ENCODE measurements around the gene USH2A. TPM values are rescaled to one million over a fixed set of nuclear protein-coding genes. Genes with fewer than 3 reads are reported as not detected.

The USH2A gene
- total RNA-seq, 1 donor from 2014 or later: not detected

DNA sequence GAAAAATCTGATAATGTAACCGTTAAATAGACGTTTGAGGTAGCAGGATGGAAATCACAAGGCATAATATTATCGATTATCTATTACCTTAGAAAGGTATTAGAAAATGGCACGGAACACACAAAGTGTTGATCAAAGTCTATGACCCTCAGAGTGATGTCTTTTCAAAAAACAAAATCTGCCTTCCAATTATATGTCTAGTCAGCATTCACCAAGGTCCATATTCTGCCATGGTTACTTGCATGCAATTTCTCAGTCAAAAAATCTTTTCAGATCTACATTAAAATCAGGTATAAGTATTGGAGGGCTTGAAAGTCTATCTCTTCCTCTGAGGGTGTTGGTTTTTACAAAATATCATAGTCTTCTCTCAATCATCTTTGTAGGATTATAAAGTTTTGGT lies 774.3 kb downstream of the USH2A start:
- no peaks in the 10 kb centered on the region for H3K36me3 ChIP-seq
- no peak for DNase-seq (ENCODE audit: low spot score in 2 of 2)
- H3K4me3 ChIP-seq: no peak overlapping the region
- intact Hi-C loops (cut with DNase I): no loop called here
- H3K27me3 ChIP-seq: no peaks in the 10 kb centered on the region
- TF ChIP-seq, protein P1, sequence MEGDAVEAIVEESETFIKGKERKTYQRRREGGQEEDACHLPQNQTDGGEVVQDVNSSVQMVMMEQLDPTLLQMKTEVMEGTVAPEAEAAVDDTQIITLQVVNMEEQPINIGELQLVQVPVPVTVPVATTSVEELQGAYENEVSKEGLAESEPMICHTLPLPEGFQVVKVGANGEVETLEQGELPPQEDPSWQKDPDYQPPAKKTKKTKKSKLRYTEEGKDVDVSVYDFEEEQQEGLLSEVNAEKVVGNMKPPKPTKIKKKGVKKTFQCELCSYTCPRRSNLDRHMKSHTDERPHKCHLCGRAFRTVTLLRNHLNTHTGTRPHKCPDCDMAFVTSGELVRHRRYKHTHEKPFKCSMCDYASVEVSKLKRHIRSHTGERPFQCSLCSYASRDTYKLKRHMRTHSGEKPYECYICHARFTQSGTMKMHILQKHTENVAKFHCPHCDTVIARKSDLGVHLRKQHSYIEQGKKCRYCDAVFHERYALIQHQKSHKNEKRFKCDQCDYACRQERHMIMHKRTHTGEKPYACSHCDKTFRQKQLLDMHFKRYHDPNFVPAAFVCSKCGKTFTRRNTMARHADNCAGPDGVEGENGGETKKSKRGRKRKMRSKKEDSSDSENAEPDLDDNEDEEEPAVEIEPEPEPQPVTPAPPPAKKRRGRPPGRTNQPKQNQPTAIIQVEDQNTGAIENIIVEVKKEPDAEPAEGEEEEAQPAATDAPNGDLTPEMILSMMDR (IDR thresholded peaks at IDR 0.05): no peak
- no peak overlapping the region for H3K27ac ChIP-seq
- no peaks in the 10 kb centered on the region for H3K9me3 ChIP-seq
- no peaks in the 10 kb centered on the region for H3K4me1 ChIP-seq

DNA sequence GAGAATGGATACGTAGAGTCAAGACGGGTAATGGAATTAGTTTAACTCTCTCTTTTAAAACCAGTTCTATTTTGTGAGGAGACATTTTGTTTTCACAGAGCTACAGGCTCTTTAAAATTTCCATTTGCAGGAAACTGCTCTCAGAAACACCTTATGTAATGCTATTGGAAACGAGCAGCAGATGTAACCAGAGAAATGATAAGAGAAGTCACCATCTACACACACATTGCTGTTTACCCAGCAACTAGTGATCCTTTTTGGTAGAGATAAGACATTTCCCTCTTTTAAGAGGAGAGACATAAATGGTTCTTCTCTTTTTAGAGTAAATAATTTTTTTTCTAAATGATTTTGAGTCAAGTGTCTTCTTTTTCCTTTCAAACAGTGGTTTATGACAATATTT lies 775.5 kb downstream of the USH2A start:
- intact Hi-C loops (cut with DNase I): no loop called here
- no peak for DNase-seq (ENCODE audit: low spot score in 2 of 2)
- Histone ChIP-seq H3K9me3 (no peaks in the 10 kb centered on the region), H3K4me3 (no peak overlapping the region), H3K27me3 (no peaks in the 10 kb centered on the region), H3K4me1 (no peaks in the 10 kb centered on the region), H3K27ac (no peak overlapping the region), H3K36me3 (no peaks in the 10 kb centered on the region)
- TF ChIP-seq, protein P1 (IDR thresholded peaks at IDR 0.05): no peak

DNA sequence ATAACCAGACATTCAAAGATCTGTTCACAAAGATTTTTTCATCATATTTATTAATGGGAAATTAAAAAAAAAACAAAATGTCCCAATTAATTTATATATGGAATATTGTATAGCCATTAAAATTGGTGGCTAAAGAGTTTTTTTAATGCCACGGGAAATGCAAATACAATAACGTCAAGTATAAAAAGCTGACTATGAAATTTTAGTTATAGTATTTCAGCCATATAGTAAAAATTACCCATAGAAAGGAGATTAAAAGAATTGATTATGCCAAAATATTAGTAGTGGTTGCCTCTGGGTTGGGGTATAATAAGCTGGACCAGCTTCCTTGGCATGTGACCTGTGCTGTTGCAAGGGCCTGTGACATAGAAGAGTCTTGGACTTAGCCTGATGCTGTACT lies 777.4 kb downstream of the USH2A start:
- Histone ChIP-seq H3K9me3 (no peaks in the 10 kb centered on the region), H3K4me1 (no peaks in the 10 kb centered on the region), H3K4me3 (no peak overlapping the region), H3K27me3 (no peaks in the 10 kb centered on the region), H3K36me3 (no peaks in the 10 kb centered on the region), H3K27ac (no peak overlapping the region)
- TF ChIP-seq, protein P1 (IDR thresholded peaks at IDR 0.05): no peak
- no peak for DNase-seq (ENCODE audit: low spot score in 2 of 2)
- intact Hi-C loops (cut with DNase I): no loop called here

DNA sequence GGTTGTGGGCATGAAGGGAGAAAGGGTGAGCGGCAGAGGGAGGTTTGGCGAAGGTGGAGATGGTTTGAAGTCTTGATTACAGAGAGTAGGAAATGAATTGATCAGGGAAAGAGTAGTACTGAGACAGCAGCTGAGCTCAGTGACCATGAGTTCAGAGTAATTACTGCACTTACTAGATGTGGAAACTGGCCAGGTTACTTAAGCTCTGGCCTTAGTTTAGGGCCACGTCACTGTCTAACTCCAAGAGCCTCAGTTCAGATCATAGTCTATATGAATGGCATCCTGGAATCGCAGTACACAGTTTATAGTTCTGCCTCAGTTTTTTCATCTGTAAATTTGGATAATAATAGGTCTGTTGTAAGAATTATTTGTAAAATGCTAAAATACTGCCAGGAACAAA lies 778.1 kb downstream of the USH2A start:
- Histone ChIP-seq H3K27me3 (no peaks in the 10 kb centered on the region), H3K4me3 (no peak overlapping the region), H3K27ac (no peak overlapping the region), H3K9me3 (no peaks in the 10 kb centered on the region), H3K4me1 (no peaks in the 10 kb centered on the region), H3K36me3 (no peaks in the 10 kb centered on the region)
- DNase-seq (ENCODE audit: low spot score in 2 of 2): no peak
- intact Hi-C loops (cut with DNase I): no loop called here
- TF ChIP-seq, protein P1 (IDR thresholded peaks at IDR 0.05): no peak

DNA sequence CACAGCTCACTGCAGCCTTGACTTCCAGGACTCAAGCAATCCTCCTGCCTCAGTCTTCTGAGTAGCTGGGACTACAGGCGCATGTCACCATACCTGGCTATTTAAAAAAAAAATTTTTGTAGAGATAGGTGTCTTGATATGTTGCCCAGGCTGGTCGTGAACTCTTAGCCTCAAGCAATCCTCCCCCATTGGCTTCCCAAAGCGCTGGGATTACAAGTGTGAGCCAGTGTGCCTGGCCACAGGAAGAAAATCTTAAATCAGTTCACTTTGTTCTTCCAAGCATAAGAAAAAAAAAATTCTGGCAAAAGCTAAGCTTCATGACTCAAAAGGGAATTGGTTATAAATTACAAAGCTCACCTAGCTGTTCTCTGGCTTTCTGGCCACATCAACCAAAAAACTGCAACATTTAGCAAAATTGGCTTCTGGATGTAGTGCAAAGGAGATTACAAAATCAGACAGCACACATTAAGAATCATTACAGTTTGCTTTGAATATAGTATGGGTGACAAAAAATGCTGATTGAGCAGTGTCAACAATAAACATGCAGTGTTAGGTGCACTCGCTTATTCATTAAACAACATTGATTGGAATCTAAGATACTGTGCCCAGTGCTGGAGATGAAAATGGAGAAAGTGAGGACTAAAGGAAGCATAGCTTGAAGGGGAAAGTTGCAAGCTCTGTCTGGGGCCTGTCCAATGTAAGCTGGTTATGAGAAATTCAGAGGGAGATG lies 779.5 kb downstream of the USH2A start:
- Histone ChIP-seq H3K27ac (no peak overlapping the region), H3K36me3 (no peaks in the 10 kb centered on the region), H3K4me1 (no peaks in the 10 kb centered on the region), H3K27me3 (no peaks in the 10 kb centered on the region), H3K9me3 (no peaks in the 10 kb centered on the region), H3K4me3 (no peak overlapping the region)
- intact Hi-C loops (cut with DNase I): no loop called here
- DNase-seq (ENCODE audit: low spot score in 2 of 2): no peak
- TF ChIP-seq, protein P1 (IDR thresholded peaks at IDR 0.05): no peak

Data from ascending aorta (tissue), 2 donors.